T-helper 17 cell (primary cell): Measurements from ENCODE around the gene SLC37A2. TPM values are rescaled to one million over a fixed set of nuclear protein-coding genes. Genes with fewer than 3 reads are reported as not detected.

Experiments used
- ATAC-seq: fragments of 150-1000 bp; cut with Tn5 transposase; 2 replicates; pipeline ENCODE4 v1.10.0; 2021; ENCODE audit warnings: mild to moderate bottlenecking, moderate library complexity
- DNase-seq, 3 donors: peaks; one replicate each; pipeline versions ENCODE4 v3.0.0 to v3.0.0-alpha.2; 2020 to 2021
- H3K9me3 ChIP-seq: one replicate; pipeline ENCODE4 v1.7.0; 2013; ENCODE audit warnings: low read length, mild to moderate bottlenecking; ENCODE audit not compliant: control insufficient read depth, poor library complexity, severe bottlenecking
- H3K27ac Mint-ChIP-seq: one replicate; pipeline ENCODE4 v1.8.0; 2022; ENCODE audit warnings: mild to moderate bottlenecking, moderate library complexity, mixed read lengths
- H3K27me3 Mint-ChIP-seq: one replicate; pipeline ENCODE4 v1.8.0; 2022; ENCODE audit warnings: mixed read lengths
- H3K36me3 Mint-ChIP-seq: one replicate; pipeline ENCODE4 v1.8.0; 2022; ENCODE audit warnings: low read depth, mixed read lengths
- H3K4me1 Mint-ChIP-seq: one replicate; pipeline ENCODE4 v1.8.0; 2022; ENCODE audit warnings: mild to moderate bottlenecking, mixed read lengths
- H3K4me3 Mint-ChIP-seq: one replicate; pipeline ENCODE4 v1.8.0; 2022; ENCODE audit warnings: mild to moderate bottlenecking, moderate library complexity, mixed read lengths
- total RNA-seq, 4 donors: library from RNA in 2 of 4; stranded (reverse) in 2 of 4; gene quantifications; one replicate each; pipeline ENCODE4 v1.2.3 and lab custom pipeline; 2022 to 2026

The SLC37A2 gene
- total RNA-seq, 2 donors from 2014 or later: 0.52 to 0.90 TPM

- H3K36me3 Mint-ChIP-seq: peaks cover 6% of the 10 kb centered on the region
- H3K9me3 ChIP-seq: no peaks in the 10 kb centered on the region
- H3K4me1 Mint-ChIP-seq: peaks cover 10% of the 10 kb centered on the region
- H3K27me3 Mint-ChIP-seq: peaks cover 12% of the 10 kb centered on the region
- no peak overlapping the region for H3K4me3 Mint-ChIP-seq
- ATAC-seq (no peak), DNase-seq (no peak)
- H3K27ac Mint-ChIP-seq: peak overlapping the region; percentile 99
Measured at GRCh38 chr11:125112208-125112604, 49.1 kb downstream of the SLC37A2 start.

GRCh38 chr11:125114518-125114917 is 51.4 kb downstream of the SLC37A2 start:
- DNase-seq: no peak

GRCh38 chr11:125117429-125117828 is 54.3 kb downstream of the SLC37A2 start:
- Mint-ChIP-seq H3K27ac (no peak overlapping the region), H3K36me3 (peaks cover 10% of the 10 kb centered on the region), H3K4me1 (no peaks in the 10 kb centered on the region), H3K27me3 (peaks cover 58% of the 10 kb centered on the region), H3K4me3 (no peak overlapping the region)
- DNase-seq (no peak), ATAC-seq (no peak)
- H3K9me3 ChIP-seq: no peaks in the 10 kb centered on the region

More at GRCh38 chr11:125114518-125114917, 51.4 kb downstream of the SLC37A2 start:
- Mint-ChIP-seq H3K36me3 (peaks cover 12% of the 10 kb centered on the region), H3K27me3 (peaks cover 31% of the 10 kb centered on the region), H3K4me1 (peaks cover 10% of the 10 kb centered on the region), H3K4me3 (no peak overlapping the region), H3K27ac (no peak overlapping the region)
- H3K9me3 ChIP-seq: no peaks in the 10 kb centered on the region
- no peak for ATAC-seq

GRCh38 chr11:125123194-125123946 is 60.3 kb downstream of the SLC37A2 start:
- ATAC-seq: no peak
- Mint-ChIP-seq H3K4me3 (no peak overlapping the region), H3K27me3 (peaks cover 84% of the 10 kb centered on the region)

GRCh38 chr11:125123947-125124617 is 61.0 kb downstream of the SLC37A2 start:
- H3K27ac Mint-ChIP-seq: no peak overlapping the region
- ATAC-seq: peak; percentile 73
- peaks cover 5% of the 10 kb centered on the region for H3K36me3 Mint-ChIP-seq
- H3K9me3 ChIP-seq: no peaks in the 10 kb centered on the region
- peak overlapping the region; percentile 15 for H3K4me3 Mint-ChIP-seq
- H3K27me3 Mint-ChIP-seq: peaks cover 84% of the 10 kb centered on the region
- H3K4me1 Mint-ChIP-seq: peaks cover 4% of the 10 kb centered on the region
- DNase-seq: no peak

More at GRCh38 chr11:125123194-125123946, 60.3 kb downstream of the SLC37A2 start:
- H3K4me1 Mint-ChIP-seq: peaks cover 4% of the 10 kb centered on the region
- no peak overlapping the region for H3K27ac Mint-ChIP-seq
- DNase-seq: no peak
- H3K36me3 Mint-ChIP-seq: peaks cover 6% of the 10 kb centered on the region
- H3K9me3 ChIP-seq: no peaks in the 10 kb centered on the region

GRCh38 chr11:125124618-125124992 is 61.5 kb downstream of the SLC37A2 start:
- Mint-ChIP-seq H3K4me3 (no peak overlapping the region), H3K27me3 (peaks cover 84% of the 10 kb centered on the region), H3K4me1 (peaks cover 4% of the 10 kb centered on the region), H3K36me3 (peaks cover 7% of the 10 kb centered on the region), H3K27ac (no peak overlapping the region)
- H3K9me3 ChIP-seq: no peaks in the 10 kb centered on the region
- ATAC-seq (no peak), DNase-seq (no peak)

GRCh38 chr11:125128450-125128849 is 65.3 kb downstream of the SLC37A2 start:
- H3K4me3 Mint-ChIP-seq: no peak overlapping the region
- no peak overlapping the region for H3K27ac Mint-ChIP-seq
- no peak for ATAC-seq
- no peaks in the 10 kb centered on the region for H3K9me3 ChIP-seq
- peaks cover 71% of the 10 kb centered on the region for H3K27me3 Mint-ChIP-seq
- peaks cover 13% of the 10 kb centered on the region for H3K36me3 Mint-ChIP-seq
- DNase-seq: no peak
- H3K4me1 Mint-ChIP-seq: peaks cover 2% of the 10 kb centered on the region

GRCh38 chr11:125129316-125129993 is 66.3 kb downstream of the SLC37A2 start:
- peaks cover 77% of the 10 kb centered on the region for H3K27me3 Mint-ChIP-seq
- no peaks in the 10 kb centered on the region for H3K9me3 ChIP-seq
- DNase-seq (no peak), ATAC-seq (no peak)
- peaks cover 2% of the 10 kb centered on the region for H3K4me1 Mint-ChIP-seq
- peaks cover 13% of the 10 kb centered on the region for H3K36me3 Mint-ChIP-seq
- H3K27ac Mint-ChIP-seq: no peak overlapping the region
- H3K4me3 Mint-ChIP-seq: peak overlapping the region; percentile 28

- H3K9me3 ChIP-seq: no peaks in the 10 kb centered on the region
- Mint-ChIP-seq H3K4me3 (no peak overlapping the region), H3K27ac (no peak overlapping the region), H3K36me3 (peaks cover 11% of the 10 kb centered on the region), H3K4me1 (no peaks in the 10 kb centered on the region), H3K27me3 (peaks cover 72% of the 10 kb centered on the region)
- ATAC-seq (no peak), DNase-seq (no peak)
Measured at GRCh38 chr11:125132071-125132470, 69.0 kb downstream of the SLC37A2 start.

GRCh38 chr11:125132596-125132995 is 69.5 kb downstream of the SLC37A2 start:
- H3K4me1 Mint-ChIP-seq: no peaks in the 10 kb centered on the region
- H3K27ac Mint-ChIP-seq: no peak overlapping the region
- DNase-seq: no peak
- peaks cover 11% of the 10 kb centered on the region for H3K36me3 Mint-ChIP-seq
- no peak for ATAC-seq
- H3K9me3 ChIP-seq: no peaks in the 10 kb centered on the region
- no peak overlapping the region for H3K4me3 Mint-ChIP-seq
- peaks cover 67% of the 10 kb centered on the region for H3K27me3 Mint-ChIP-seq

GRCh38 chr11:125136001-125136400 is 72.9 kb downstream of the SLC37A2 start:
- H3K9me3 ChIP-seq: no peaks in the 10 kb centered on the region
- DNase-seq (no peak), ATAC-seq (no peak)
- Mint-ChIP-seq H3K4me3 (no peak overlapping the region), H3K36me3 (peaks cover 2% of the 10 kb centered on the region), H3K27ac (no peak overlapping the region), H3K27me3 (peaks cover 69% of the 10 kb centered on the region), H3K4me1 (no peaks in the 10 kb centered on the region)

GRCh38 chr11:125138966-125139365 is 75.9 kb downstream of the SLC37A2 start:
- Mint-ChIP-seq H3K27me3 (peaks cover 67% of the 10 kb centered on the region), H3K4me3 (no peak overlapping the region), H3K36me3 (peaks cover 2% of the 10 kb centered on the region), H3K27ac (no peak overlapping the region), H3K4me1 (peaks cover 4% of the 10 kb centered on the region)
- ATAC-seq (no peak), DNase-seq (no peak)
- no peaks in the 10 kb centered on the region for H3K9me3 ChIP-seq

- ATAC-seq (no peak), DNase-seq (no peak)
- H3K4me1 Mint-ChIP-seq: peaks cover 4% of the 10 kb centered on the region
- peaks cover 66% of the 10 kb centered on the region for H3K27me3 Mint-ChIP-seq
- H3K36me3 Mint-ChIP-seq: peaks cover 4% of the 10 kb centered on the region
- H3K4me3 Mint-ChIP-seq: no peak overlapping the region
- no peak overlapping the region for H3K27ac Mint-ChIP-seq
- no peaks in the 10 kb centered on the region for H3K9me3 ChIP-seq
Measured at GRCh38 chr11:125139778-125140177, 76.7 kb downstream of the SLC37A2 start.
